ENCODE measurements around the gene APBA1.
"Not testable (repeated sequence)": the region's sequence is repeated elsewhere in the genome, so short reads cannot be mapped to it uniquely, and the experiment has no call there.

The APBA1 gene

DNA sequence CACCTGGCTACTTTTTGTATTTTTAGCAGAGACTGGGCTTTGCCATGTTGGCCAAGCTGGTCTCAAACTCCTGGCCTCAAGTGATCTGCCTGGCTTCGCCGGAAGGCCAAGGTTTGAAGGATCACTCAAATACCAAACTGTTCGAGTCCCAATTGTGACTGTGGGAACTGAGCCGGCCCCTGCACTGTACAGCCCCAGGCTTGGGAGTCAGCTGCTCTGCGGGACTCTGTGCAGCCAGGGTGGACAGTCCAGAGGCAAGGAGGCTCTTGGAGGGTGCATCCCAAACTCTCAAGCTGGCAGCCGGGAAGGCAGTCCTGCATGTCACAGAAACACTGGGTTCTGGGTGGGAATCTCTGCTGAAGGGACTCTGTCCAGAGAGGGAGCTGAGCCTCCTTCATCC lies 238.2 kb downstream of the APBA1 start:
- no peak for DNase-seq

DNA sequence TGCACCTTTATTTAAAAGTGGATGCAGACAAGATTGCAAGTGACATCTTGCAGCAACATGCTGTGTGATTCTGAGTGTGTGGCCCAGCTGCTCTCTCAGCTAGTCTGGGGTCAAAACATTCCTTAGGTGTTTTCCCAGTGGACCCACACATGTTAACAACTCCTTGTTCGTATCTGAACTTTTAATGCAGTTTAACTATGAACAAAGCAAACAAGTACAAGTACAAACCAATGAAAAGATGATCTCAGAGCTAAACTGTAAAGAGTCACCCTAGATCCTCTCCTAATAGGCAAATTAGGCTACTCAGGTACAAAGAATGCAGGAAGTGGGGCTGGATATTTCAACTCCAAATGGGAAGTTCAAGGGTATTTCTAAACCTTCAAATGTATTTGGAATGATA lies 238.8 kb downstream of the APBA1 start:
- no peak for DNase-seq

DNA sequence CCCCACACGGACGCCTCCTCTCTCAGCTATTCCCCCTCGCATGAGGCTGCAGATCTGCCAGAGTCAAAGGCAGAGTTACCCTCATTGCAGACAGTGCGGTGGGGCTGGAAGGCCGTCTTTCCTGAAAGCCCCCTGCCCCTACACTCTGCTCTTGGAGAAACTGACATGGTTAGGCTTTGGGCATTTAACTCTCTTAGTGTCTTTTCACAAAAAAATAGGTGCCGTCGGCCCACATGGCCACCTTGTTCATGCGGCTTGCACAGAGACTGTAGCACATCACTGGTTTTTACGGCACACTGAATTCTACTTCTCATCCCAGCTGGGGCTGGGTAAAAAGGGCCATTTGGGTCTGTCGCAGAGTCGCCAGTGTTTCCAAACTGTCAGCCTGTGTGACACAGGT lies 239.5 kb downstream of the APBA1 start:
- DNase-seq: no peak

DNA sequence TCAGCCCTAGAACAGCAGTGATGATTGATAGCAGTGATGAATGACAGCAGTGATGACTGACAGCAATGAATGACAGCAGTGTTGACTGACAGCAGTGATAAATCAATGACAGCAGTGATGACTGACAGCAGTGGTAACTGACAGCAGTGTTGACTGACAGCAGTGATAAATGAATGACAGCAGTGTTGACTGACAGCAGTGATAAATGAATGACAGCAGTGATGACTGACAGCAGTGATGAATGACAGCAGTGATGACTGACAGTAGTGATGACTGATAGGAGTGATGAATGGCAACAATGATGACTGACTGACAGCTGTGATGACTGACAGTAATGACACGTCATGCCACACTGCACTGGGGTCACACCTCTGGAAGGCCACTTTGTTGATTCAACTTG lies 240.4 kb downstream of the APBA1 start:
- DNase-seq: no peak

DNA sequence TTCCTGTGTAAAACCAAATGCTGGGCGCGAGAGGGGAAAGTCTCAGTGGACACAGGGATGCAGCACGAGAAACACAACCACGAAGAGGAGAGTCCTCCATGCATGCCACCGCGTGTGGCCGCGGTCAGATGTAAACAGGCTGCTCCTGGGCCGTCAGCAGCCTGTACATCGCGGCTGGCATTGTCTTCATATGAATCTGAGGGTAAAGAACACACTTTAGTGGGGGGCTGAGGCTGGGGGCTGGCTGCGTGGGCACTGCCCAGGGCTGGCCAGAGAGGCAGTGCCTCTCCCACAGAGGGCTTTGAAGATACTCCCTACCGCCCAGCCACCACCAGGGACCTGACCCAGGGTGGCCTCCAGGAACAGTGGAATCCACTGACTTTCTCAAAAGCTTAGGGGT lies 241.0 kb downstream of the APBA1 start:
- no peak for DNase-seq

DNA sequence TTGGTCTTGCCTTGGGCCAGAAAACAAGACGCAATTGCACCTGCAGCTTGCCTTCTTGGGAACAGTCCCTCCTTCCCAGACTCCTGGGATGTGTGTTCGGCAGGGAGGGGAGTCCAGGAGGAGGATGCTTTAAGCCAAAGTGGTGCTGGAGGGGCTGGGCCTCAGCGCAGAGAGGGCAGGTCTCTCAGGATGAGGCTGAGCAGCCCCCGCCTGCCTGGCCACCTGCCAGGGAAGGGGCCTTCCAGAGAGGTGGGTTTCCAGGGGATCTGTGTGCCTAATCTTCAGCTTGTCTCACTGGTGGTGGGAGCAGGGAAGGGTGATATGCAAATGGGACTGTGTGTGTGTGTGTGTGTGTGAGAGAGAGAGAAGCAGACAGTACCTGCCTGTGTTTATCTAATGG lies 242.0 kb downstream of the APBA1 start:
- DNase-seq: no peak

DNA sequence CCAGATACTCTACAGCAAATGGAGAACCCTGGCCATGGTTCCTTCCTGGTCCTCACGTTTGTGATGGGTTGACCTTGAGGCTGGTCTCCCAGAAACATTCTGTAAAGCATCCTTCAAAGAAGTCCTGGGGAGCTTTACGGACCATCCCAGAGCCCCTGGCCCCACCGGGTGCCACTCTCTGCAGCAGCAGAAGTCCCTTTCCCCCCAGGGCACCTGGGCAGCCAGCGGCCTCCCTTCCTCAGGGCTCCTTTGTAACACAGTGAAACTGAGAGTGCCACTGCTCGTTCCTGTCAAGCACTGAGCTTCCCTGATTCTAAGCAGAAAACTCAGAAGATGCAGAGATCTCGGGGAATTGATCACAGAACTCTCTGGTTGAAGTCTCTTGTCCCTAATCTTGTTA lies 242.9 kb downstream of the APBA1 start:
- no peak for DNase-seq

DNA sequence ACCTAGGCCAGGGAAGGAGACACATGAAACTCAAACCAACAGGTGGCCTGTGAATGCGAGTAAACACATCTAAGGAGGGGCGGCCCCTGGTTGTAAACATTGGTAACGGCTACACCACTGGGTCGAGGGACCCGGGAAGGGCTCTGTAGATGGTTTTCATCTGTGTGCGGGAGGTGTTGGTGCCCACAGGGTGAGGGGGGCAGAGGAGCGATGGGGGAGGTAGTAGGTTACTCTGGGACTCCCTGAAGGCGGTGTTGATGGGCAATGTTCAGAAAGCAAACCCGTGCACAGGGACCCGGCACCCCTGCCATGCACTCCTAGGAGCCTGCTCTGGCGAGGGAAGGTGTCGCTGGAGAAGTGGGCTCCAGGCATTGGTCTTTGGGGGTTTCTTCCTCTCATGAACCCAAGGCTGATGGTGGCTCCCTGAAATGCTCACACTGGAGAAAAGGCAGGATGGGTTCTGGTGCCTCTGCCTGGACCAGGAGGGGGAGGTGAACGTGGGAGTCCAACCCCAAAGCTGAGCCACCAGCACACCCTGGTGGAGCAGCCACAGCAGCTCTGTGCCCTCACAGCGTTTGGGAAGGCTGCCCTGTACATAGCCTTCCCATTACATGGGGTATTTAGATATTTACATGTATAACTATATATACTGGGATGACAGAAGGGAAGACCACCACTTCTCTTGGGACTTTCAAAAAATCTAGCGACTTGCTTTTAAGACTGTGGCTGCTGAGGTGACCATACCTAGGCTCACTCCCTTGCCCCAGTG lies 244.0 kb downstream of the APBA1 start:
- DNase-seq: no peak

DNA sequence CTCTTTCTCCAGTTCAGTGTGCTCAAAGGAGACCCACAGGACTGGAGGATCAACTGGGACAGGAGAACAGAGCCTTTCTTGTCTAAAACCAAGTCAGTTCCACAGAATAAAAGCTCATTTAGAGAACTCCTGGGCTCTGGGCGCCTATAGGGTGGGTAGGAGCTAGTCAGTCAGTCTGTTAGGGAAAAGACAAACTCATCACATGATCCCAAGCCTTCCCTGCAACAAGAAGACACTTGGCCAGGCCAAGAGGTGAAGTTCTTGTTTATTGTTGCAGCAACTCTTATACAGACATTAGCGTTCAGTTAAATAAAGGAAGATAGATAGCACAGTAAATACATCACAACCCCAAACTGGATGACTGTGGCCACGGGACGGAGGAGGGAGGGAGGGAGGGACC lies 244.9 kb downstream of the APBA1 start:
- no peak for DNase-seq

DNA sequence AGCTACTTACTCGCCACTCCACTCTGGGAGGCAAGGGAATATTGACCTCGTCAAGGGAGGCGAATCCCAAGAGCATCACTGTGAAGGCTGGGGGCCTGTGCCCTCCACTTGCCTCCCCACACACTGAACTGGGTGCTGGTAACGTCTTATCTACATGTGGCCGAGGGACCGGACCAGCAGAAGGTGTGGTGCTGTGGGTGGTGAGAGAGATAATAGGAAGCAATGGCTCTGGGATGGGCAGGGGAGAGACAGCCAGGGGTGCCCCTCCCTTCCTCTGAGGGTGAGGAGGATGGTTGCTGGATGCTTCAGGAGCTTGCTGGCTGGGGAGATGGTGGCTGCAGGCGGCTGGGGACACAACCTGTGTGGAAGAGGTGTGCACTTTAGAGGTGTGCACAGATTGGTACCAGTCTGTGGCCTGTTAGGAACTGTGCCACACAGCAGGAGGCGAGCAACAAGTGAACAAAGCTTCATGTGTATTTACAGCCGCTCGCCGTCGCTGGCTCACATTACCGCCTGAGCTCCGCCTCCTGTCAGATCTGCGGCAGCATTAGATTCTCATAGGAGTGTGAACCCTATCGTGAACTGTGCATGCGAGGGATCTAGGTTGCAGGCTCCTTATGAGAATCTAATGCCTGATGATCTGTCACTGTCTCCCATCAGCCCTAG lies 246.9 kb downstream of the APBA1 start:
- no peak for DNase-seq

DNA sequence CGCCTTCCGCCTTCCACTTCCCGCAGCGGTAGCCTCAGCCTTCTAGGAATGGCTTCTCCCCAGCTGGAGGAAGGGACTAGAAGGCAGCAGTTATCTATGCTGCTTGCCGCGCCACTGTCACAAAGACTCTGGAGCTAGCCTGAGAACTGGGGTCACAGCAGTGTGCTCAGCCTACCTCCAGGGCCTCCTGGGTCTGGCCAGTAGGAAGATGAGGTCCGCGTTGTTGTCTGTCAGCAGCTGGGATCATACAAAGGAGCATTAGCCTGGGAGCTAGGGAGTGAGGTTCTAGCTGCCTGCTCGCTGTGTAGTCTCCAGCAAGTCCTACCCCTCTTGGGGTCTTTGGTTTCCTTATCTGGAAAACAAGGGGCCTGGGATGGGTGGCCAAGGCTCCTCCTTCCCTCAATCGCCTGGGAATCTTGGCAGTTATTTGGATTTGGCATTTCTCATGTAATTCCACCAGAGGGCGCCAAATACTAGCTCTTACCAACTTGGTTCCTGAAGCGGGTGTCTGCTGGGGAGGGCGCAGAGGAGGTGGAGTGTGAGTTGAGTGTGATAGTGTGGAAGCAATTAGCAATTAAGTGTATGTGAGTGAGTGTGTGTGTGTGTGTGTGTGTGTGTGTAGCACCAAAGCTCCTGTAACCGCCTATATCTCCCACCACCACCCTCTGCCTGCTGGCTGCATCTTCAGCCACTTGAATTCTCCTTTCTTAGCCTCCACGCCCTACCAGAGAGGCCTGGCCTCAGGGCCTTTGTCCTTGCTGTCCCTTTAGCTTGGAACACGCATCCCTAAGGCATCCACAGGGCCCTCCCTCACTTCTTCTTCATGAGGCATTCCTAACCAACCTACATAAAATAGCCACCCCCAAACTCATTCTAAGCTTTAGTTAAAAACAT lies 250.0 kb downstream of the APBA1 start:
- DNase-seq: peak; percentile 26 to 44

DNA sequence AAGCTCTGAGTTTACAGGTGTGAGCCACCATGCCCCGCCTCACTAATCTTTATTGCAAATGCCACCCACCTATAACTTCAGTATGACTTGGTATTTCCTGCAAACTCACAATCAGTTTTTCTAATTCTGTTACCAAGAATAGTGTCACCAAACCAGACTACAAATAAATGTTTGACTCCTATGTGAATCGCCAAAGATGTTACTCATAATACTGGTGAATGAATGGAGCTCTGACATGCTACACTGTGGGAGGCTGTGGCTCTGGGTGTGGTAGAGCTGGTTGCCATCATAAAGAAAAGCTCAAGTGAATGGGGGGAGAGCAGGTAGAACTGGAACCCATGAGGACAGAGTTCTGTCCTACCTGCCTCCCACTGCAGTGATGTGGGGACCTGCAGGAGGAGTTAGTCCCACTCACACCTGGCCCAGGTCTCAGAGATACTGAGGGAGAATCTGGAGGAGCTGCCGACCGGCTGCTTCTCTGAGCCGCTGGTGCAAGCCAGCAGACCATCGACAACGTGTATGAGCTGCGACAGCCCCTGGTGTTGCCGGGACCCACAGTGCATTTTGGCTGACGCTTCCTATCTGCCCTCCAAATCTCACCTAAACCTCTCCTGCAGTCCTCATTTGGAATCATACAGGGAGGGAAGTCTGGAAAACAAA lies 251.4 kb downstream of the APBA1 start:
- no peak for DNase-seq

DNA sequence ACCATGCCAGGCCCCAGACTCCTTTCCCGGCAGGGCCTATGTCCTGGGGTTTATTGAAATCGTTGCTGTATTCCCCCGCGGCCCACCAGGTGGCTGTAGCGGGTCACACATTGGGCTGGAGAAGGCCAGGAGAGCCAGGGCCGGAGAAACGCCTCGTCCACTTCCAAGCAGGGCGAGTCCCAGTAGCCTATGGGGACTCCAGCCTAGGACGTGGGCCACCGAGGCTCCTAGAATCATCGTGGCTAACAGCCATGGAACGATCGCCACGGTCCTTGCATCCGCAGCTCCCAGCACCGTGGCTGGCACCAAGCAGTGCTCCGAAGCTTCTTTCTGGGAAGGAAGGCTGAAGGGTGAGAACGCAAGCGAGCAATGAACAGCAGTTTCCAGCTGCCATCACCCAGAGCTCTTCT lies 259.4 kb downstream of the APBA1 start:
- peak in 1 of 2 experiments; percentile 11 for DNase-seq

DNA sequence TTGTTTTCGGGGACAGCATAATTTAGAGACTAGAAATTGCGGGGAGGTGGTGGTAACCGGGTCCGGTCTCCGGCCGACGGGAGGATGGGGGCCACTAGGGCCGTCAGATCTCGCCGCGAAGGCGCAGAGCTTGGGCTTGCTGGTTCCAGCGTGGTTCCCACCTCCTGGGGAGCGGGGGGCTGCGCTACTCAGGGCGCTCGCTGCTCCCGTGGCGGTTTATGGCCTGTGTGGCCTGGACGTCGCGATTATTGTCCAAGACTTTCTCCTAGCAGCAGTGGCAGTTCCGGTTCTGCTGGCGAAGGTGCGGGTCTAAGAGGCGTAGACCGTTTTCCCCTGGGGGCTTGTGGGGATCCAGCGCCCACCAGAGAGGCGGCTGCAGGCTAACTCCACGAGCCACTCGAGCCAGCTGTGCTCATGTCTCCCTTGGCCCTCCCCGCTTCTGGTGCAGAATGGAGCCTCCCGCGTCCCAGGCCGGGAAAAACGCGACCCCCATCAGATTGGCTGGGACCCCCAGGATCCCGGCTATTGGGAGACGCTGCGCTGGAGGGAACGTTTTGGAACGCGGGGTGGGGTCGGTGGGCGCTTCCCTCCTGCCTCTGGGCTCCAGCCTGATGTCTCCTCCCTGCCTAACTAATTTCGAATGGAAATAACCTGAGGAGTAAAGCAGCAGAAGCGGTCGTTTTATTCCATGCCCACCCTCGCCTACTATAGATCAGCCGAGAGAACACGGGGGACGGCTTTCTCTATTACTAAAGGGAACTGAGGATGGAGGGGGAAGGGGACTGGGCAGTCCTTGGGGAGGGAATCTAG lies 260.0 kb downstream of the APBA1 start:
- no peak for DNase-seq

DNA sequence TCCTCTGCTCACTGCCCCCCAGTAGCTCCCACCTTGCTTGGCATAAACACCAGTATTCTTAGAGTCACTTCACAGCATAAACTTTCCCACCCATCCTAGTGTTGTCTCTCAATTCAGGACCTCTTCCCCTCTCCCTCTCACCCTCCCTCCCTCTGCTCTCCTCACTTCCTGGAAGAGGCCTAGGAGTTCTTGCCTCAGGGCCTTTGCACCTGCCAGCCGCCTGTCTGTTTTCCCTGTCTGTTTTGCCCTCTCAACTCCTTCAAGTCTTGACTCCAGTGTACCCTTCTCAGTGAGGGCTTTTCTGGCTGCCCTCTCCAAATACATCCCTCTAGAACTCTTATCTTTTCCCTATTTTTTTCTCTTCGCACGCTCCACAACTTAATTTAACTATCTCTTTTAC lies 260.9 kb downstream of the APBA1 start:
- DNase-seq: no peak

DNA sequence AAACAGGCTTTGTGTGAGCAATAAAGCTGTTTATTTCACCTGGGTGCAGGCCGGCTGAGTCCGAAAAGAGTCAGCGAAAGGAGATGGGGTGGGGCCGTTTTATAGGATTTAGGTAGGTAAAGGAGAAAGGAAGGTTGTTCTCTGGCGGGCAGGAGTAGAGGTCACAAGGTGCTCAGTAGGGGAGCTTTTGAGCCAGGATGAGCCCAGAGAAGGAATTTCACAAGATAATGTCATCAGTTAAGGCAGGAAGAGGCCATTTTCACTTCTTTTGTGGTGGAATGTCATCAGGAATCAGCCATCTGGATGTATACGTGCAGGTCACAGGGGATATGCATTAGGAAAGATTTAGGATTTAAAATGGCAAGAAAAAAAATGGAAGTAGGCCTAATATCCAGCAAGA lies 262.2 kb downstream of the APBA1 start:
- DNase-seq: not testable (repeated sequence)

DNA sequence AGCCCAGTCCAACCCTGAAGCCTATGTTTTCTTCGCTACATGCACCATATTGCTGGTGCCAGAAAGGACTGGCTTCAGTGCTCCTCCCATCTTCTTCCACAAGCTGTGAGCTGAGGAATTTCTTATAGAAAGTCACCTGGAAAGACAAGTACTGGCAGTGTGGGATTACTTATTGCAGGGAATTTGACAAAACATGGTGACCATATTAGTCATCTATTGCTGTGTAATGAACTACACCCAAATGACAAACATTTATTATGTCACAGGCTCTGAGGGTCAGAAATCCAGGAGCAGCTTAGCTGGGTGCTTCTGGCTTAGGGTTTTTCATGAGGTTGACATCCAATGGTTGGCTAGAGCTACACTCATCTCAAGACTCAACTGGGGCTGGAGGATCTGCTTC lies 271.7 kb downstream of the APBA1 start:
- no peak for DNase-seq

DNA sequence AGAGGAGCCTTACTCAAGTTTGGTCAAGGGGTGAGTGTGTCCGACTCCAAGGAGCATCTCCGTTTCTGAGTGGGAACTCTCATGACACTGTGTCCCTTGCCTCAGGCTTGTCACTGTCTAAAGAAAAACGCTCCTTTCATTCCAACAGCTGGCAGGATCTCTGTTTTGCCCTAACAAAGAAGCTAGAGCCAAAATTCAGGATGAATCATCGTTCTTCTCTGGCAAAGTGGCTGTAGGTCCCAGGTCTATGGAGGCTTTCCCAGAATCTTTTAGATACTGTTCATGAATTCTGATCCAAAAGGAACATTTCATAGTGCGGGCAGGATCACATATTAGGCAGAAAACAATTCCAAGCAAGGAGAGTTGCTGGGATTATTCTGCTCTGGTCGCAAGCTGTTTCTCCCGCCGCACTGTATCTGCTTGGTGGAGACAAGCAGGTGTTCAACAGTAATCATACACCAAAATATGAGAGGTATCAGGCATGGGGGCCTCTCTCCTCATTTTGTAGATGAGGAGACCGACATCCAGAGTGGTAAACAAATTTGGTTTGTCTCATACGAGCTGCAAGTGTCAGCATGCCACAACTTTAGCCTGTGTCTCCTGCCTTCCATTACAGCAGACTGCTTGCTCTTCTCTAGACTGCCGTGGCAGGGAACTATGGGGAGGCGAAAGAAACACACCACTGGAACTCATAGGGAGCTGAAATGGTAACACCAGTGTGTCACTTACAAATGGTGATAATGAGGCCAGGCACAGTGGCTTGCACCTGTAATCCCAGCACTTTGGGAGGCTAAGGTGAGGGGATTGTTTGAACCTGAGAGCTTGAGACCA lies 274.6 kb downstream of the APBA1 start:
- no peak for DNase-seq

DNA sequence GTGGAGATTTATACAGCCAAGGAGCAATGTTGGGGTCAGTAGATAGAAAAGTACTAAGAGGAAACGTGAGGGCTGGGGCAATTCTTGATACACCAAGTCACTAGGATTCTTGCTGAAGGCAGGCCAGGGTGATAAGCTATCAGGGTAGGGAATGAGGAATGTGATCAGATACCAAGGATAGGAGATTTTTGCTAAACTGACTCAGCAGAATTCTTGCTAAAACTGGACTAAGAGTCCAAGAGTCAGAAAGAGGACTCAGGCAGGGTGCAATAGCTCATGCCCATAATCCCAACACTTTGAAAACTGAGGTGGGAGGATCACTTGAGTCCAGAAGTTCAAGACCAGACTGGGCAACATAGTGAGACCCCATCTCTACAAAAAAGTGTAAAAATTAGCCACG lies 275.4 kb downstream of the APBA1 start:
- DNase-seq: no peak

DNA sequence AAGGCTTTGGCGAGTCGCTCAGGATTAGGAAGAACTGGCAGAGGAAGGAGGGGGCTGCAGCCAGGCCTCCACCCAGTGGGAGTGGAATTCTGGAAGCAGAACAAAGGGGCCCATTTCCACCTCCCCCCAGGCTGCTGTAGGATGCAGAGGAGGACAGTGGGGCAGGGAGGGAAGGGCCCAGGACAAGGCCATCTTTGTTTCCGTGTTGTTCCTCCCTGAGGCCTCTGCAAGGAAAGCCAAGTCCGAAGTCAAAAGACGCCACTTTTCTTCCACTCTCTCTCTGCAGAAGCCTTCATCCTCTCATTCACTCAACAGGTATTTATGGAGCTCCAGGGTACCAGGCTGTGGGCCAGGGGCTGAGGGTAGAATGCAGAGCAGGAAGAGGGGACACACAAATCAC lies 276.5 kb downstream of the APBA1 start:
- DNase-seq: no peak

DNA sequence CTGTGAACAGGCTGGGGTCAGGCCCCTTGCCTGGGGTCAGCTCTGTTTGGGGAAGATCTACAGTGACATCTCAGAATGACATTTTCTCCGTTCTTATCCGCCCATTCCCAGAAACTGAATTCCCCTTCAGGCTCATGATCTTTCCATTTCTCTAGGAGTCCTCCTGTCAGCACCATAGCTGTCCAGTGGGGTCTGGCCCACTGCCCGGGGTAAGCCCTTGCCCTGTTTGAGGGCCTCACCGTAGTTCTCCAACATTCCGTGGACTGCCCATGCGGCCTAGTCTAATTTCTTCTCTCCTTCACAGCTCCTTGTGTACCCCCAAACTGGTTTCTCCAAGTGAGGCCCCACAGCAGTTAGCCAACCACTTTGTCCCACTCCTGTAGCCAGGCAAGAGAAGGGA lies 278.7 kb downstream of the APBA1 start:
- no peak for DNase-seq

All from activated CD4-positive, alpha-beta T cell treated with anti-CD3 and anti-CD28 coated beads, Interleukin-2, amount 50 U/mL, for 48 hours (primary cell).